Adrenal gland (tissue), 12 donors: ENCODE data around the gene OR1F1. TPM values are rescaled to one million over a fixed set of nuclear protein-coding genes. Genes with fewer than 3 reads are reported as not detected.

ENCODE experiments used
- DNase-seq, 7 donors: peaks; one replicate each; pipeline ENCODE4 v3.0.0-alpha.2; 2019 to 2020
- H3K27ac ChIP-seq, 5 donors: fragments of 200-600 bp; sonication (generic) in 4 of 5; 1 replicate in 3 of 5; 2 replicates in 2 of 5; pipeline versions ENCODE4 v1.5.1 to v1.8.0; 2016 to 2020; ENCODE audit warnings: mild to moderate bottlenecking in 1 of 5
- H3K27me3 ChIP-seq: fragments of 200-600 bp; 2 replicates; pipeline ENCODE4 v1.8.0; 2021
- H3K36me3 ChIP-seq, 2 donors: fragments of 200-600 bp; replicated peaks in 1 of 2; 1 replicate in 1 of 2; 2 replicates in 1 of 2; pipeline versions ENCODE4 v1.5.1 to v1.8.0; 2018 to 2022
- H3K4me1 ChIP-seq, 2 donors: fragments of 200-600 bp; replicated peaks in 1 of 2; 1 replicate in 1 of 2; 2 replicates in 1 of 2; pipeline versions ENCODE4 v1.5.1 to v1.8.0; 2018 to 2021
- H3K4me3 ChIP-seq, 4 donors: fragments of 200-600 bp; sonication (generic) in 3 of 4; one replicate each; pipeline ENCODE4 v1.5.1; 2016 to 2018
- H3K9me3 ChIP-seq, 3 donors: fragments of 200-600 bp; sonication (generic) in 1 of 3; replicated peaks in 1 of 3; 1 replicate in 2 of 3; 2 replicates in 1 of 3; pipeline versions ENCODE4 v1.5.1 to v1.8.0; 2016 to 2021
- POLR2A ChIP-seq, 2 donors: fragments of 450-650 bp; IDR thresholded peaks; one replicate each; pipeline ENCODE4 v1.6.1; 2017; ENCODE audit warnings: antibody characterized with exemption in 2 of 2, mild to moderate bottlenecking in 2 of 2, moderate library complexity in 1 of 2
- WGBS, 4 donors: extraction: QIAGEN DNeasy Blood & Tissue Kit in 2 of 4; methylation state at CpG; one replicate each; pipeline versions ENCODE4 v1.1.5 to v1.1.7; 2013 to 2017; 5-methylcytosine and 5-hydroxymethylcytosine counted together
- intact Hi-C, 2 donors: fragments of 100-400 bp; cut with DNase I; formaldehyde crosslinking; loops; one replicate each; pipeline versions ENCODE4 v1.14.1 to v1.15.0; 2022 to 2023
- polyA plus RNA-seq, 3 donors: library from polyadenylated mRNA; stranded (reverse); fragments of 200-250 nt in 2 of 3; fragments of 350-450 nt in 1 of 3; fragmentation: Illumina TruSeq in 1 of 3; extraction: RNeasy Lipid Tissue Mini Kit (QIAGEN cat#74804) in 1 of 3; gene quantifications; one replicate each; pipeline ENCODE4 v1.2.3, GENCODE V29; 2013 to 2014
- total RNA-seq, 9 donors: library from RNA; depleted of rRNA in 4 of 9; stranded (reverse); fragments of >200 nt in 4 of 9; fragments of 120-200 nt in 1 of 9; fragmentation: NEBNext Ultra II Directional in 1 of 9; extraction: Animal tissue kit (Norgen Biotek cat#: 25700) in 1 of 9; gene quantifications; one replicate each; pipeline versions ENCODE4 v1.1.0 to v1.2.4, GENCODE V29; 2013 to 2023
- TF ChIP-seq, protein P1 (sequence below), 6 experiments: fragments of 450-650 bp in 4 of 6; fragments of 200-600 bp in 2 of 6; sonication (generic) in 1 of 6; IDR thresholded peaks; 1 replicate in 5 of 6; 2 replicates in 1 of 6; pipeline versions ENCODE4 v1.5.1 to v1.8.0; 2016 to 2021; ENCODE audit warnings: antibody characterized with exemption in 6 of 6, mild to moderate bottlenecking in 2 of 6, moderate library complexity in 1 of 6
- donor health status: healthy with polysubstance abuse.
- donor health status: Bipolar disorder and iron deficiency.
- donor health status: DM: yes; HTN: yes; CAD: no.
- donor health status: DM: no; HTN: no; CAD: no.
- donor health status: DM: no; HTN: no; CAD: no.
- donor health status: DM: yes; HTN: yes; CAD: no.

Gene OR1F1
- total and polyA plus RNA-seq, 12 donors: not detected

DNA sequence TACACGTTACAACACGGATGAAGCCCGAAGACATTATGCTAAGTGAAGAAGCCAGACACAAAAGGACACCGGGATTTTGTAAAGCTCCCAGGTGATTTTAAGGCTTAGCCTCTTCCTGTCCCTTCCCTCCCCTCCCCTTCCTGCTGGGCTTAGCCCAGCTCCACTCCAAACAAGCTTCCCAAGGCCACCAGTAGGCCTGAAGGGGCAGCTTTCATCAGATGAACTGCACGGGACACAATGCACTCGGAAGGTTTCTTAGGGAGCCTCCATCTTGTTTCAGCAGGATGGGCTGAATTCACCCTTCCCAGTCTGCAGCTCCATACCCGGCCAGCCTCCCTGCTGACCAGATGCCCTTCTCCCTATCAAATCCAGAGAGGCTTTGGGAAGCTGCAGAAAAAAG is 58.0 kb downstream of the OR1F1 start:
- Histone ChIP-seq H3K27ac (no peak overlapping the region), H3K4me1 (no peaks in the 10 kb centered on the region), H3K27me3 (peaks cover 4% of the 10 kb centered on the region), H3K9me3 (no peaks in the 10 kb centered on the region), H3K36me3 (no peaks in the 10 kb centered on the region), H3K4me3 (no peak overlapping the region)
- WGBS, 4 donors: 72 to 83% (median 74%) methylated on average over 5 to 7 of the region's 7 CpGs
- intact Hi-C loops: no loop called here
- TF ChIP-seq, protein P1, sequence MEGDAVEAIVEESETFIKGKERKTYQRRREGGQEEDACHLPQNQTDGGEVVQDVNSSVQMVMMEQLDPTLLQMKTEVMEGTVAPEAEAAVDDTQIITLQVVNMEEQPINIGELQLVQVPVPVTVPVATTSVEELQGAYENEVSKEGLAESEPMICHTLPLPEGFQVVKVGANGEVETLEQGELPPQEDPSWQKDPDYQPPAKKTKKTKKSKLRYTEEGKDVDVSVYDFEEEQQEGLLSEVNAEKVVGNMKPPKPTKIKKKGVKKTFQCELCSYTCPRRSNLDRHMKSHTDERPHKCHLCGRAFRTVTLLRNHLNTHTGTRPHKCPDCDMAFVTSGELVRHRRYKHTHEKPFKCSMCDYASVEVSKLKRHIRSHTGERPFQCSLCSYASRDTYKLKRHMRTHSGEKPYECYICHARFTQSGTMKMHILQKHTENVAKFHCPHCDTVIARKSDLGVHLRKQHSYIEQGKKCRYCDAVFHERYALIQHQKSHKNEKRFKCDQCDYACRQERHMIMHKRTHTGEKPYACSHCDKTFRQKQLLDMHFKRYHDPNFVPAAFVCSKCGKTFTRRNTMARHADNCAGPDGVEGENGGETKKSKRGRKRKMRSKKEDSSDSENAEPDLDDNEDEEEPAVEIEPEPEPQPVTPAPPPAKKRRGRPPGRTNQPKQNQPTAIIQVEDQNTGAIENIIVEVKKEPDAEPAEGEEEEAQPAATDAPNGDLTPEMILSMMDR (IDR thresholded peaks at IDR 0.05): no peak
- no peak for TF ChIP-seq POLR2A (IDR thresholded peaks at IDR 0.05)
- DNase-seq: no peak

DNA sequence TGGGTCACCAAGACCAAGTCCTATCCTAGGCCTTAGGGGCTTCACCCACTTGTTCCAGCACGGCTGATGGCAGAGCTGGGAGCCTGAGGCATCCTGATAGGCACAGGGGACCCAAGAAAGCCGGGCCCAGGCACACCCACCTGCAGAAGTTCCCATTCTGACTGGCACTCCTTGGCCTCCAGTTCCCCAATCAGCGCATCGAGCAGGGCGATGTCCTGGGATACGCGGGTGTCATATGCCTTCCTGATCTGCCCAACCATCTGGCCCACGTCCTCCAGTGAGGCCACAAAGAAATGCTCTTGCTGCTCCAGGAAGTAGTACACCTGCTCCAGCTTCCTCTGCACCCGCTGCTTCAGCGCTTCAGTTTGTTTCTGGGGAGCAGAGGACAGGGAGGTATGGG is 58.9 kb downstream of the OR1F1 start:
- H3K27ac ChIP-seq: no peak overlapping the region
- no peaks in the 10 kb centered on the region for H3K9me3 ChIP-seq
- H3K36me3 ChIP-seq: no peaks in the 10 kb centered on the region
- intact Hi-C loops: no loop called here
- no peaks in the 10 kb centered on the region for H3K4me1 ChIP-seq
- TF ChIP-seq, protein P1 (IDR thresholded peaks at IDR 0.05): no peak
- TF ChIP-seq POLR2A (IDR thresholded peaks at IDR 0.05): no peak
- peaks cover 4% of the 10 kb centered on the region for H3K27me3 ChIP-seq
- DNase-seq: peak in 1 of 7 donors; percentile 3
- WGBS, 4 donors: 70 to 87% (median 84%) methylated on average over 3 to 10 of the region's 10 CpGs
- H3K4me3 ChIP-seq: no peak overlapping the region

DNA sequence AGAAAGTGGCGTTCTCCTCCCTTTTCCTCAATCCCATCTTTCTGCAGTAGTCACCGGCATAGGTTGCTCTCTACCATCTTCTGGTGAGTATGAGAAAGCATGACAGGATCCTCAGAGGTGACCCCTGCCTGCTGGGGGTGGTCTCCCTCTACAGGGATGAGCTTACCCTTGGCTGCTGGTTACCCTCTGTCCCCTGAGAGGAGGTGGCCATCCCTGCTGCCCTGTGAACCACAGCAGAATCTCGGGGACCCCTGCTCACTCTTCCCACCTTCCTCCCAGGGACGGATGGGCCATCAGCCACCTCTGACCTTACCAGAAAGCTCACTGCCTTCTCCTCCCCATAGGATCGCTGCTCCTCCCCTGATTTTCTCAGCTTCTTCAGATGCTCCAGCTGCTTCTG is 60.6 kb downstream of the OR1F1 start:
- TF ChIP-seq, protein P1 (IDR thresholded peaks at IDR 0.05): no peak
- TF ChIP-seq POLR2A (IDR thresholded peaks at IDR 0.05): no peak
- no peaks in the 10 kb centered on the region for H3K36me3 ChIP-seq
- H3K27me3 ChIP-seq: peaks cover 4% of the 10 kb centered on the region
- no peaks in the 10 kb centered on the region for H3K9me3 ChIP-seq
- intact Hi-C loops: no loop called here
- WGBS, 4 donors: 68 to 87% (median 71%) methylated on average over 5 of the region's 5 CpGs
- H3K27ac ChIP-seq: no peak overlapping the region
- no peak overlapping the region for H3K4me3 ChIP-seq
- peak in 1 of 7 donors; percentile 12 for DNase-seq
- H3K4me1 ChIP-seq: no peaks in the 10 kb centered on the region

DNA sequence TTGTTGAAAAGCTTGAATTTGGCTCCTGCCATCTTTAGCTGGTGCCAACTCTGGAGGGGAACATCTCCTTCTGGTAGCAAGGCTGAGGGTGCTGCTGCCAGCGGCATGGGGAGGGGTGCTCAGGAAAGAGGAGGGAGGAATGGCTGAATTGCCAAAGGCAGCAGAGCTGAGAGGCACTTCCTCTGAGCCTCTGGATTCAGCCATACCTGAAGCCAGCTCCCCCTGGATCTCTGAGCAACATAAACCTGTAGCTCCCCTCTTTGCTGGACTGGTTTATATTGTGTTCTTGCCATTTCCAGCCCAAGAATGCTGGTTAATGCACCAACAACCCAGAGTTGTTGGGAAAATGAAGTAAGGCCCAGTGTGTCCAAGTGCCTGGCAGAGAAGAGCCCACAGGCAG is 61.0 kb downstream of the OR1F1 start:
- no peaks in the 10 kb centered on the region for H3K4me1 ChIP-seq
- H3K9me3 ChIP-seq: no peaks in the 10 kb centered on the region
- no peak overlapping the region for H3K27ac ChIP-seq
- WGBS, 4 donors: 55 to 76% (median 76%) methylated on average over 1 of the region's 1 CpG
- H3K27me3 ChIP-seq: peaks cover 4% of the 10 kb centered on the region
- intact Hi-C loops: no loop called here
- peak in 1 of 7 donors; percentile 10 for DNase-seq
- H3K4me3 ChIP-seq: no peak overlapping the region
- no peak for TF ChIP-seq POLR2A (IDR thresholded peaks at IDR 0.05)
- TF ChIP-seq, protein P1 (IDR thresholded peaks at IDR 0.05): no peak
- no peaks in the 10 kb centered on the region for H3K36me3 ChIP-seq
